Ovary (tissue), 3 donors: Measurements from ENCODE around the gene JAM3.

Experiments used
- CTCF ChIP-seq, 3 donors: fragments of 450-650 bp in 2 of 3; fragments of 200-600 bp in 1 of 3; IDR thresholded peaks; one replicate each; pipeline versions ENCODE4 v1.5.1 to v1.8.0; 2016 to 2022; ENCODE audit warnings: antibody characterized with exemption in 3 of 3, mild to moderate bottlenecking in 1 of 3
- EP300 ChIP-seq: sonication (generic); formaldehyde crosslinking; IDR thresholded peaks from one replicate; pipeline ENCODE4 v1.6.1; 2017; ENCODE audit warnings: antibody characterized with exemption
- POLR2A ChIP-seq: fragments of 450-650 bp; IDR thresholded peaks from one replicate; pipeline ENCODE4 v1.6.1; 2017; ENCODE audit warnings: antibody characterized with exemption, mild to moderate bottlenecking, moderate library complexity
- donor health status: DM: no; HTN: no; CAD: no.

- TF ChIP-seq POLR2A (no peak), EP300 (no peak), CTCF (IDR thresholded peaks at IDR 0.05) (no peak)
These were observed 56.6 kb downstream of the JAM3 start for GRCh38 chr11:134125507-134125906.
